GOT3 (cell line): ENCODE data around the gene MEF2B.

ENCODE experiments used
- DNase-seq: peaks from one replicate; lab custom pipeline; 2025; ENCODE audit warnings: mixed read lengths; lab: John Stamatoyannopoulos, UW

The MEF2B gene

GRCh38 chr19:19170053-19170872 is at the start of gene MEF2B:
TSS of gene MEF2B (minus strand) at chr19:19170263. CDS start at chr19:19150735, 19,528 bp downstream.
- no peak for DNase-seq

- no peak for DNase-seq
These were observed 48.8 kb upstream of the MEF2B start for GRCh38 chr19:19218911-19219310.

GRCh38 chr19:19217099-19217498 is 47.0 kb upstream of the MEF2B start:
- DNase-seq: no peak

- DNase-seq: no peak
These were observed 45.7 kb upstream of the MEF2B start for GRCh38 chr19:19215792-19216191.

- no peak for DNase-seq
These were observed 44.8 kb upstream of the MEF2B start for GRCh38 chr19:19214892-19215291.

GRCh38 chr19:19214159-19214490 is 44.1 kb upstream of the MEF2B start:
- DNase-seq: no peak

- no peak for DNase-seq
These were observed 43.5 kb upstream of the MEF2B start for GRCh38 chr19:19213426-19214158.

GRCh38 chr19:19212916-19213315 is 42.9 kb upstream of the MEF2B start:
- no peak for DNase-seq

GRCh38 chr19:19211499-19212420 is 41.7 kb upstream of the MEF2B start, which contains the start of gene NCAN:
TSS of gene NCAN (plus strand) at chr19:19211958. CDS start at chr19:19216954, 4,996 bp downstream.
- DNase-seq: no peak

GRCh38 chr19:19209372-19209771 is 39.3 kb upstream of the MEF2B start:
- no peak for DNase-seq

GRCh38 chr19:19207637-19208572 is 37.8 kb upstream of the MEF2B start:
- no peak for DNase-seq

GRCh38 chr19:19206938-19207337 is 36.9 kb upstream of the MEF2B start:
- DNase-seq: no peak

- DNase-seq: no peak
These were observed 35.6 kb upstream of the MEF2B start for GRCh38 chr19:19205416-19206410.

- DNase-seq: no peak
These were observed 34.1 kb upstream of the MEF2B start for GRCh38 chr19:19204181-19204580.

GRCh38 chr19:19203012-19203856 is 33.2 kb upstream of the MEF2B start, which contains the start of gene NR2C2AP:
TSS of gene NR2C2AP (minus strand) at chr19:19203414. CDS start at chr19:19203060, 354 bp downstream.
- peak; percentile 64 for DNase-seq

GRCh38 chr19:19202707-19203011 is 32.6 kb upstream of the MEF2B start:
- DNase-seq: no peak

- no peak for DNase-seq
These were observed 31.9 kb upstream of the MEF2B start for GRCh38 chr19:19201697-19202630.

- DNase-seq: no peak
These were observed 23.9 kb upstream of the MEF2B start for GRCh38 chr19:19193926-19194325.
